ENCODE measurements around the gene FBXO2. TPM values are rescaled to one million over a fixed set of nuclear protein-coding genes. Genes with fewer than 3 reads are reported as not detected.

Gene FBXO2, protein sequence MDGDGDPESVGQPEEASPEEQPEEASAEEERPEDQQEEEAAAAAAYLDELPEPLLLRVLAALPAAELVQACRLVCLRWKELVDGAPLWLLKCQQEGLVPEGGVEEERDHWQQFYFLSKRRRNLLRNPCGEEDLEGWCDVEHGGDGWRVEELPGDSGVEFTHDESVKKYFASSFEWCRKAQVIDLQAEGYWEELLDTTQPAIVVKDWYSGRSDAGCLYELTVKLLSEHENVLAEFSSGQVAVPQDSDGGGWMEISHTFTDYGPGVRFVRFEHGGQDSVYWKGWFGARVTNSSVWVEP
- total RNA-seq, result 0.41 and 0.59 TPM in 2 replicates

DNA sequence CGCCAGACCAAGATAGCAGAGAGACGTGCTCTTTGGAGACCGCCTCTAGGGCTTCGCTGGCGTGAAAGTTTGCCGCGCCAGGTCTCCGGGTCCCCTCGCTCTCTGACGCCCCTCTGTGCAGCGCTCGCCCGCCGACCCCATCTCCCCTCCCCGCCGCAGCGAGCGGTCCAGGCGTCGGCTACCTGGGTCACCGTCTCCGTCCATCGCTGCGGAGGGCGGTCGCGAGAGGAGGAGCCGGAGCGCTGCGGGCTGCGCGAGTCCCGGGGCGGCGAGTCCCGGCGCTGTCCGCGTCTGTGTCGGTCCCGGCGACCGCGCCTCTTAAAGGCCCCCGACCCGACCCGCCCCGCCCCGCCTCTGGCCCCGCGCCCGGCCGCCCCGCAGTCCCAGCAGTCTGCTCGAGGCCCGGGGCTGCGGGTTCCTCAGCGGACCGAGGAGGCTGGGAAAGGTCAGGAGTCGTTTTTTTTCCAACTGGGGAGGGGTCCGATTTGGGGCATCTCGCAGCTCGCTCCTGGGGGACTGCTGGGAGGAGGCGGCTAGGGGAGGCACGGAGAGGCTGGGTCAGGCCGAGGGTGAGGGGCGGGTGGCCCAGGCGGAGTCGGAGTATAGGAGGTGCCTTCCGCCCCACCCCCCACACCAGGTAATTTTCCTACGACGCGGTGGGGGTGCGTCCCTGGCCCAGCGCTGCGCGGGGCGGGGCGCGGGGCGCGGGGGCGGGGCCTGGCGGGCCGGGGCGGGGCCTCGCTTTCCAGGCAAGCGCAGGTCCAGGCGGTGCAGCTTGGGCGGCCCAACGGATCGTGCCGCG, at the start of gene FBXO2, which contains the start of gene FBXO44:
Gene FBXO2 (minus strand): TSS at position 293 of the 802 bp plus-strand sequence. CDS start 89 bp downstream, at position 204.
Gene FBXO44 (plus strand): TSS at position 741 of the 802 bp plus-strand sequence. CDS start 959 bp downstream, outside the sequence.
- intact Hi-C loops (cut with micrococcal nuclease), result loop anchor here (1.0 to 5.0 kb wide), 3 partner anchors 27 to 253 kb away; partner anchors contain the start of gene MAD2L2

DNA sequence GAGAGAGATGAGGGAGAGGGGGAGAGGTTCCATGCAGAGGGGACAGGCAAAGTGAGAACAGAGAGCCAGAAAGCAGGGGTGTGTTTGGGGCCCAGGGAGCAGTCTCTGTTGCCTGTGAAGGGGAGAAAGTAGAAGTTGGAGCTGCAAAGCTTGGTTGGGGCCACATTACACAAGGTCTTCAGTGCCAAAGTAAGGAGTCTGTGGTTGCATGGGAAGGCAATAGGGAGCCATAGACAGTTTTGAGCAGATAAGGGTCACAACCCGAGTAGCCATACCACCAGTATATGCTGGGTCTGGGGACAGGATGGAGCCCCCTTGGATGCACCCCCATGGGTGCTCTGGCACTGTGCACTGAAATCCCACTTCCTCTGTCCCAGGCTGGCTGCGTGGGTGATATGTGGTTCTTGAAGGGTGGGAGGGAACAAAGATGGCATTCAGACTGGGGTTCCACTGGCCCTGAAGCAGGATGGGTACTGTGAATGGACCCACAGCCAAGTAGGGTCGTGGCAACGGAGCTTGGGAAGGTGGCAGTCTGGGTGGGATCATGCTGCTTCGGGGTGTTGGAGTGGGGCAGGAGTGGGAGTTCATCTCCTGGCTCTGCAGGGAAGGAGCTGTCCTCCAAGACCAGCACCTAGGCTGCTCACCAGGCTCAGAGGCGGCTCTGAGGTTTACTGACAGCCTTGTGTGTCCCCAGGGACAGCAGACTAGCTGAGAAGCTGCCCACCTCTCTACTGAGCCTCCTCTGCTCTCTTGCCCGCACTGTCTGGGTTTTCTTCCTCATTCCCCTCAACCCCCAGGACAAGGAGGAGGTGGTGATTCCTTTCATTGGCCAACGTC, 49.3 kb upstream of the FBXO2 start:
- intact Hi-C loops (cut with micrococcal nuclease), result no loop called here

DNA sequence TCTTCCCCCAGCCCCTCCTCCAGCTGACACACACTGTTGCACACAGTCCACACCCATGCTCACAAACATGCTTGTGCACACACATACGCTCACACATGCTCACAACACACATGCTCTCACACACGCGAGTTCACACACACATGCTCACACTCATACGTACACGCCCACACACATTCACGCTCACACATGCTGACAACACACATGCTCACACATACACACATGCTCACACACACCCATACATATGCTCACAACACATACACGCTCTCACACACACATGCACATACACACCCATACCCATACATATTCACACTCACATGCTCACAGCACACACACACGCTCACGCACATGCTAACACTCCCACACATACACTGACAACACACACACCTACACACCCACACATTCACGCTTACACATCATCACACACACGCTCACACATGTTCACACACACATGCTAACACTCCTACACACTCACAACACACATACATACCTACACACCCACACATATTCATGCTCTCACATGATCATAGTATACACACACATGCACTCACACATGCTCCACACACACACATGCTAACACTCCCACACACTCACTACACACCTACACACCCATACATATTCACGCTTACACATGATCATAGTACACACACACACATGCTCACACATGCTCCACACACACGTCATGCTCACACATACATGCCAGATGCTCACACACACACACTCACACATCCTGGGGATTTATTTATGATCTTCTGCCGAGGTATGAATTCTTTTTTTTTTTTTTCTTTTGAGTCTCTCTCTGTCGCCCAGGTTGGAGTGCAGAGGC, 48.0 kb upstream of the FBXO2 start:
- intact Hi-C loops (cut with micrococcal nuclease), result no loop called here

DNA sequence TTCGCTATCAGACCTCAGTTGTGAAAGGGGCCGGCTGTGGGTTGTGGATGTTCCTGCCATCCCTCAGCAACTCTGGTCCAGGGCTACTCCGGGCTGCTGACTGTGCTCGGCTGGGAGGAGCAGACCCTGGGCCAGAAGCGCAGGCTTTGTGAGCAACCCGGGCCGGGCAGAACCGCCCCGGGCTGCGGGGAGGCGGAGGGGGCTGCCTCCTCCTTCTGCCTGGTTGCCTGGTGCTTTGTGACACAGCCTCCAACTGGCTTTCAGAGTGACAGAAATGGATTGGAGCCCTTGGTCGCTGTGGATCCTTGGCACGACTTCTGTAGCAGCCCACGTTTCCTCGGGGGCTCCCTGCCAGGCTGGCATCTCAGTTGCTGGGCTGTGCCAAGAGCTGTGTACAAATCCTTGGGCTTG, 47.3 kb upstream of the FBXO2 start:
- intact Hi-C loops (cut with micrococcal nuclease), result no loop called here

DNA sequence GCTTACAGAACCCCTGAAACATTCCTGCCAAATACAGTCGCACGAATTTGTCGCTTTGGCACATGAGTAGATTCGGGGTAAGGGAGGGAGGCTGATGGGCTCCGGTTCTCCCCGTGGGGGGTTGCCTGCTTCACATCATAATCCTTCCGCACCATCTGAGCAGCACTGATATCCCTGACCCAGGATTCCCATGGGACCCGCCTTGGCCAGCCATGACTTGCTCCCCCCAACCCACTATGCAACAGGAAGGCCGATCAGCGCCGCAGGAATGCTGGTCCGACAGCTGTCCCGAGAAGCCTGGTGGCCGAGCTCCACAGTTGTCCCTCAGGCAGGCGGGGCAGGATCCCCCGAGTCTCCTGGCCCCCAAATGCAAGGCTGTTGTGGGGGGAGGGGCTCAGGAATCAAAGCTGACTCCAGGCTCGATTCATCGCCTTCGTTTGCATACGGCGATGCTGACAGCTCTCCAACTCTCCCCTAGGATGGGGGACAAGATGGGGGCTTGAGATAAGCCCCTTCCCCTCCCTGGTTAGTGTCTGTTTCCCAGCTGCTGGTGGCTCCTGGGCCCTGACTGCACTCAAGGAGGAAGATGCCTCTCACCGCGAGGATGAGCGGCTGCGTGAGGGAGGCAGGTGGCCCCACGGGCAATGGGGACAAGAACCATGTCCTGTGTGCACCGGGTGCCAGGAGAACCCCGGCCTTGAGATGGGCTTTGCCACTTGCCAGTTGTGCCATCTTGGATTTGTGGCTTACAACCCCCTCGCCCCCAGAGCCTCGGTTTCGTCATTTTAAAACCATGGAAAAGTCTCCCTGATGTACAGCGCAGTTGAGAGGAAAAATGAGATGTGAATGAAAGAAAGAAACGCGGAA, 46.6 kb upstream of the FBXO2 start:
- intact Hi-C loops (cut with micrococcal nuclease), result no loop called here

DNA sequence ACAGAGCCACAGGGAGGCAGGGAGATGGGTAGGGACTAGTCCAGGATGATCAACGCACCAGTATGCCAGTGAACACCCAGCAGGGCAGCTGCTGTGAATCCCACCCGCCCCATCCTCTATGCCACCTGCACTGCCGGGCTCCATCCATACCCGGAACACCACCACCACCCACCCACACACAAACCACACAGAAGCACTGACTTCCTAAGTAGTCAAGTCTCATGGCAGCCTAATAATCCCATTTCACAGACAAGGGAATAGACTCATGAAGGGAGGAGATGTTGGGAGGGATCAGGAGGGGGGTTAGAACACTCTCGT, 43.6 kb upstream of the FBXO2 start:
- intact Hi-C loops (cut with micrococcal nuclease), result no loop called here

DNA sequence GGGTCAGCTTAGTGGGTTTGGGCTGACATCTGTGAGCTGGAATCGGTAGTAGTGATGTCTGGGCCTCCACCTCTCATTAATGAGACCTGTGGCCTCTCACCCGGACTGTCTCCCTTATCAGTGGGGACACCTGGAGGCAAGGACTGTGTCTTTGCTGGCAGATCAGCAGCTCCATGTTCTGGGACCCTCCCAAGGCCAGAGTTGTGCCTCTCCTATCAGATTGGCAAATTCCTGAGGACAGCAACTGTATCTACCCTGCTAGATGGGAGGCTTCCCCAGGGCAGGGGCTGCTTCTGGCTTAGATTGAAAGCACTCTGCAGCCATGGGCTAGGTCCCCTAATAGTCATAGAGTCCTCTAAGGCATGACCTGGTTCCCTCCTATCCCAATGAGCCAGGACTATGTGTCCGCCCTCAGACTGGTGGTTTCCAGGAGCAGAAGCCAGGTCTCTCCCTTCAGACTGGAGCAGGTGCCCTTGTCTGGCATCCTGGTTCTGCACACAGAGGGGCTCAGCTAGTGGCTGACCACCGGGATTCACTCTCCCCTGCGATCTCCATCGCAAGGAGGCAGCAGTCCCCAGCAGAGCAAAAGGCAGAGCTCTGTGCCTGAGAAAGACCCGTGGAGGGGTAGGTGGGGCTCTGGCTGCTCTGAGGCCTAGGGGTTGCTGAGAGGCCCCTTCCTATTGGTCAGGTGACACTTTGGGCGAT, 43.1 kb upstream of the FBXO2 start:
- intact Hi-C loops (cut with micrococcal nuclease), result no loop called here

DNA sequence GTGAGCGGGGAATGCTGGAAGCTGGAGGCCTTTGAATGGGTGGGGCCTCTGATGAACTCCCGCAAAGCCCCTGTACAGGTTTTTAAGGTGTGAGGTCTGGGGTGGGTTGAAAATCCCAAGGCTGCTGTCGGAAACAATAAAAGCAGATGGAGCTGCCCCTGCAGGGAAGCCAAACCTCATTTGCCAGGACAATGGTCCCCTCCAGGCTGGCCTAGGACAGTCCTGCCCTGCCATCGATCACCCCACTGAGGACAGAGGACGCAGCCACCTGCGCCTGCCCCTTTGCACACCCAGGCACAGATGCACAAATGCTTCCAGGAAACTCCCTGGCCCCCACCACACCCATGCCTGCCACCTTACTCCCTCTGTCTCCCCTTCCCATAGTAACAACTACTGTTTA, 41.6 kb upstream of the FBXO2 start:
- intact Hi-C loops (cut with micrococcal nuclease), result no loop called here

DNA sequence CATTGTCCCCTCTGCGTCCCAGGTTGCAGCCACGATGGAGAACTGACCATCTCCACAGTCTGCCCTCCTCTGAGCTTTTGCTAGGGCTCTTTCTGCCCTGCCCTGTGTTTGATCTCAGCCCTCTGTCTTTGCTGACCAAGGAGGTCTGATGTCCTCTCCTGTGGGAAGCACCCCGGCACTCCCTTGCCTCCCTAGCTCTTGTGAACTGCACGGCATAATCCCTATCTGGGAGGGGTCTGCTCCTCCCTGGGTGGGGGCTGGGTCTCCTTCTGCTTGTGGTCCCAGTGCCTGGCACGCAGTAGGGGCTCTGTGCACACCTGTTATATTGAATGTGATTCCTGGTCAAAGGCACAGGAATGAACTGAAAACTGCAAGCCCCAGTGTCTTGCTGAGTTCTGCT, 39.7 kb upstream of the FBXO2 start:
- intact Hi-C loops (cut with micrococcal nuclease), result no loop called here

DNA sequence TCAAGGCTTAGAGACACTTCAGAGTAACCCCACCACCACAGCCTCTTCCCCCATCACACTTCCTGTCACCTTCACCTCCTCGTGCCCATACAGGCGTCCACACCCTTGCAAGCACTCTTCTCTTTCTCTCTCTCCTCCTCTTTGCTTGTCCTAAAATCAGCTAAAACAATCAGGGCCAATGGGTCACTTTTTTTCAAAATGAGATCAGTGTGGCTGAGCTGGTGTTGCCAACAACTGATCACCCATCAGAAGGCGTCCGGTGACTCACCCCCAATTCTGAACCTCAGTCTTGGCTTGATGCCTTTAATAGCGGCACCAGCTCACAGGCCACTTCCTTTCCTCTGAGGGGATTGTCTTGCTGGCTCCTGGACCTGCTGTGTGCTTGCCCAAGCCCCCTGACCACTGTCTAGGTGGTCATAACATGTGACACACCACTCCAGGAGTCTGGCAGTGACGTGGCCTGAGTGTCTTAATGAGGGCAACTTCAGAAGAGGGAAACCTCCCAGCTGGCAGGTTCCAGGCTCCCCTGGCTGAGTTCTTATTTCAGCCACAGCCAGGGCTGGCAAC, 38.9 kb upstream of the FBXO2 start:
- intact Hi-C loops (cut with micrococcal nuclease), result no loop called here

DNA sequence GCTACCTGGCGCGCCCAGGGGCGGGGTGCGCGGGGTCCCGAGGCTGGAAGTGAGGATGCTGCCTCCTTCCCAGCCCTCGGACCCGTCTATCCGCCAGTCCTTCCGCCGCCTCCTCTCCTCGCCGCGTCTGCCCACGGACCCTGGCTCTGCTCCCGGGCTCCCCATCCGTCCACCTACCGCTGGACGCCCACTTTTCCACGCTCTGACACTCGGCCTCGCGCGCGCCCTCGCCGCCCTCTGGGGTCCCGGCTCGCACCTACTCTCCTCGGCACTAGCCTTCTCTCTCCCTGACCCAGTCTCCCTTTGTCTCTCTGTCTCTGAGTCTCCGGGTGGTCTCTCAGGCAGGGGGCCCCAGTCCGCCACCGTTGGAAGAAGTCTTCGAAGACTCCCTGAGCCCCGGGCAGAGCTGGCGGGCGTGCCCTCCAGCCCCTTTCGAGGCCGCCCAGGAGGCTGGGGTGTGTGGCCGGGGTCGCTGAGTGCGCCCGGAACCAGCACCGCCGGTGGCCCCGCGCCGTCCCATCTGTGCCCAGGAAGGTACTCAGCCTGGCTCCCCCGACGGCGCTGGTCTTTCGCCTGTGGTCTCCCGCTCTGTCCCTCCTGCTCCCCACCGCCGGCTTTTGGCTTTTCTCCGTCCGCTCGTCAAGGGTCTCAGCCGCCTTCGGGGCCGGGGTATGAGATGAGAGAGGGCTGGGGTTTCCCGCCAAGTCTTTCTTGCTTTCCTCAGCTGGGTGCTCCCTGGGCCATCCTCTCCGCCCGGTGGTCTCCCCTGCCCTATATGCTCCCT, 37.9 kb upstream of the FBXO2 start:
- intact Hi-C loops (cut with micrococcal nuclease), result no loop called here

DNA sequence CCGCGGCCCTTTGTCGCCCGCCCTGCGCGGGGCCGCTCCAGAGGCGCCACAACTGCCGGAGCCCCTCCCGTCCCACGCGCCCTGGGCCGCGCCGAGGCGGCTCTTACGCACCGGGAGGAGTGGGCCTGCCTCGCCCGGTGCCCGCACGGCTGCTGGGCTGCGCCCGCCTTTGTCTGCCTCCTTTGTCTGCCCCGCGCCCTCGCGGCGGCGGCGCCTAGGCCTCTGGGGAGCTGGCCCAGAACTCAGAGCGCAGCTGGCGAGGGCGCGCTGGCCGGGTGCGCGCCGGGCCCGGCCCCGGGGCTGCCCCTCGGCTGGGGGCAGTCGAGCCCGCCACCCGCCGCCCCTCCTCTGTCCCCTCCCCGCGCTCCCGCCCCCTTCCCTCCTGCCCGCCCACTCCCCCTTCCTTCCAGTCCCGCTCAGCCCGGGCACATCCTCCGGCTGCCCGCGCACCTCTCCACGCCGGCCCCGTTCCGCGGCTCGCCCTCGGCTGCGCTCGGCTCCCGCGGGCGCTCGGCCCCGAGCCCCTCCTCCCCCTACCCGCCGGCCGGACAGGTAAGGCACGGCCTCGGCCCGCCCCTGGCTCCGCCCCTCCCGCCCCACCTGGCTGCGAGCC, 37.2 kb upstream of the FBXO2 start, which contains the start of gene DRAXIN:
Gene DRAXIN (plus strand): TSS at position 409 of the 613 bp plus-strand sequence. CDS start 14,549 bp downstream, outside the sequence.
- intact Hi-C loops (cut with micrococcal nuclease), result no loop called here

DNA sequence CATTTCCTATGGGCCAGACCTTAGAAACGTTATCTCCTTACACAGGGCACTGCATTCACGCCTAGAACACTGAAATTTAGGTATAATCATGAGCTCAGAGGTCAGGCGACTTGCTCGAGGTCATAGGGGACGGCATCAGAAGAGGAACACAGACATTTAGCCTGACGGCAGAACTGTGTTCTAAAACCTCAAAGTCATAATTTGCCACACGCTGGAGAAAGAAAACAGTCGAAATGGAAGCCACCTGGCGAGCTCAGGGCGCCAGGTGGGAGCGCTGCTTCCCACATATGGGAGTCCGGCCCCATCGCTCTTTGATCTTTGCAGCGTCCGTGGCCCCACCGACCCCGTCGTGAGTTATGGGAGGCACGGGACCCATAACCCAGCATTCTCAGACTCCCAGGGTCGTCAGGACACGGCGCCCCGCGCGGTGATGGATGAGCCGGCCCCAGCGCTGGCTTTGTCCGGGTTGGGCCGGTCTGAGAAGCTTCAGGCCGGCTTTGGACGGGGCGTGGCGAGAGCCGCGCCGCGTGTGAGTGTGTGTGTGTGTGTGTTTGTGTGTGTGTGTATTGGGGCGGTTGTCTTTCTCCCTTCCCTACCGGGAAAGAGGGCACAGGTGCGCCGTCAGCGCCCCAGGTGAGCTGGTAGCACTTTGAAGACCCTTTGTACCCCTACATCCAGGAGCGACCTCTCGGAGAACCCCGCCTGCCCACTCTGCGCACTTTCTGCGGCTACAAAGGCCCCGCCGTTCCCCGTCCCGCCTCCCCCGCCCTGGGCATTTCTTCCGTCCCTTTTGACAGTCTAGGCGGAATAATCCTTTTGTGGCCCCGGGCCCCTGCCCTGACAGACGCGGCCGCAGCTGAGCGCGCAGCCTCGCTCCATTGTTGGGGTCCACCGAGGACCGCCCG, 36.4 kb upstream of the FBXO2 start:
- intact Hi-C loops (cut with micrococcal nuclease), result no loop called here

DNA sequence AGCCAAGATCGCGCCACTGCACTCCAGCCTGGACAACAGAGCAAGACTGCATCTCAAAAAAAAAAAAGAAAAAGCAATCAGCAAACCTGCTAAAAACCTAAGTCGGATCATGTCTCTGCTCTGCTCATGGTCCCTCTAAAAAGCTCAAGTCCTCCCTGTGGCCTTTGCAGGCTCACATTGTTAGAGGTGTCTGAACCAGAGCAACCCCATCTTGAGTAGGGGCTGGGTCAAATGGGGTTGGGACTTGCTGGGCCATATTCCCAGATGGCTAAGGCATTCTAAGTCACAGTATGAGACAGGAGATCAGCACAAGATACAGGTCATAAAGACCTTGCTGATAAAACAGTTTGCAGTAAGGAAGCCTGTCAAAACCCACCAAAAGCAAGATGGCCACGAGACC, 34.3 kb upstream of the FBXO2 start:
- intact Hi-C loops (cut with micrococcal nuclease), result no loop called here

DNA sequence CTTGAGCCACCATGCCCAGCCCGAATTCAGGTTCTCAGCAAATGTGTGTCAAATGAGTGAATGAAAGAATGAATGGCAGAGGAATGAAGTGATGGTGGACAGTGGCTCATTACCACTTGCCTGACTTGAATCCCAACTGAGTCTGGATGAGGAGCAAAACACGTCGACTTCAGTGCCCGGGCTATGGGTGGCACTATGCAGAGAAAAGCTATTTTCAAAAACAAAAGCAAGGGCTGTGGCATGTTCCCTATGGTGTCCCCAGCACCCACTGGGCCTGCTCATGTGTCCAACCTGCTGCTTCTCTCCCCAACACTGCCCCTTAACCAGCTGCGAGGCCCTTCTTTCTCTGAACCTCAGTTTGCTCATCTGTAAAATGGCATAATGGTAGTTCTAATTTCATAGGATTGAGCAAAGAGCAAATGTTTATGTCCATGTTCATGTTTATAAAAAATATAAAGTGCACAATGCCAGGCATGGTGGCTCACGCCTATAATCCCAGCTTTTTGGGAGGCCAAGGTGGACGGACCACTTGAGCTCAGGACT, 31.1 kb upstream of the FBXO2 start:
- intact Hi-C loops (cut with micrococcal nuclease), result no loop called here

DNA sequence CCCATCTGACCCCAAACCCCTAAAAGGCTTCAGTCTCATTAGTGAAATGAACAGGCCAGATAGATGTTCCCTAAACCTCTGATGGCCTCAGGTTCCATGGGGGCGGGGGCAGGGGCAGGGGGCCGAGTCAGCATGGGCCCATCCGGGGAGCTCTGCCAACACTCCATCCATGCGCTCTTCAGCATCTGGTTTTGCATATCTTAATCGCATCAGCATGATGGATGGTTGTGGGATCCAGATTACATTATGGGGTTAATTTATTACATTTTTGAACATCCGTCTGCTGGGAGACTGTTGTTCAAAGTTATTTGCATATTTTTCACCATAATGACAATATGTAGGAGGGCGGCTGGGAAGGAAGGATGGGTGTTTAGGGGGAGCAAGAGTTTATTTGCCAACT, 29.8 kb upstream of the FBXO2 start:
- intact Hi-C loops (cut with micrococcal nuclease), result loop anchor here (5.0 kb wide), 1 partner anchor 33 kb away; no protein-coding TSS in a partner anchor

All from T-helper 2 cell treated with Interferon-gamma antibody and Interleukin-4, amounts not matched to agents 100 ng/mL and 5 ng/mL, for 36 hours (primary cell).